HG03064 (cell line): ENCODE data around the gene SH2B3.
"Not testable (repeated sequence)": the region's sequence is repeated elsewhere in the genome, so short reads cannot be mapped to it uniquely, and the experiment has no call there.

ENCODE experiments used
- ATAC-seq: cut with Tn5 transposase; IDR thresholded peaks from one replicate; pipeline ENCODE4 v1.9.1; 2021; ENCODE audit warnings: low read depth; ENCODE audit not compliant: unreplicated experiment

Gene SH2B3

DNA sequence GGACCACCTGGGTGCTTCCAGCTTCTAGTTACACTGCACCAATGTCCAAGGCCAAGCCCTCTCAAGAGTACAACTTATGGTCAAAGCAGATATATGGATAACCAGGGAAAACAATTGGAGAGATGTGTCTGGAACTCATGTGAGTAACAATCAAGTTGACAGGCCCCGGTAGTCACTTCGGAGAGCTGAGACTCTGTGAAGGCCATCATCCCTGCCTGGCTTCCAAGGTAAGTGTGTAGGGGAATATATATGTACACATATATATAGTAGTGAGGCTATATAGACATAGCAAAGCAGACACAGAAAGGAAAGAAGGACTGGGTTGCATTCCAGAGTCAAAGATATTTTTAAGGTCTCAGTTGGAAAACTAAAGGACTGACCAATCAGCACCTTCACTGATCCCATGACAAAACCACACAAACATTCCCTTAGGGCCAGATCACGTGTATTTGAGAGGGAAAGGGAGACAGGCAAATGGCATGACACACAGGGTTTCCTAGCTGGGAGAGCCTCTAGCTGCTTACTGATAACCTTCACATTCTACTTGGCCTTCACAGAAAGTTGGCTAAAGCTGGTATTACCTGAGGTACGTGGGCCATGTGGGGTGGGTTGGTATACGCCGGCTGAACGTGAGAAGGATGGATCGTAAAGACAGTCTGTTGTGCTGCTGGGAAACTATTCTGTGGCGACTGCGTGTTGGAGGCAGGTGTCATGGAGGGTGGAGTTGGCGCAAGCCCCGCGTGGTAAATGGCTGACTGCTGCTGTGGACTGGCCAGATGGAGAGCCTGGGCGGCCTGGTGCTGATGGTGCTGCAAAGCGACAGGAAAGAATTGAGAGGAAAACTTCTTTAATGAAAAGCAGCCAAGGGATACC, 50.0 kb downstream of the SH2B3 start:
- ATAC-seq = no peak

DNA sequence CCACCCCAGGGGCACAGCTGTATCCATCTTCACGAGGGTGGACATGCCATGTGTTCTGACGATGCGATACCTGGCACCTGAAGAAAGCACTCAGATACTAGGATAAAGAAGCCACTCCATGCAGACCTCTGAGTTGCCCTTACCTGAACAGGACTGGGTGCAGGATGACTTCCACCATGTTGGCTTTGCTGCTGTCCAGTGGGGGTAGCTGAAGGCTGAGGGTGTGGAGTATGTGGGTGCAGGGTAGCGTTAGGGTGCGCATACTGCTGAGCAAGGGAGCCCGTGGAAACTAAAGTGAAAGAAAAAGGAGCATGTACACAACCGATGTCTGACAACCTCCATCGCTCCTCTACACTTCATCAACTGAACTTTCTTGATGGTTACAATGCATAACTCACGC, 51.3 kb downstream of the SH2B3 start:
- ATAC-seq = no peak

DNA sequence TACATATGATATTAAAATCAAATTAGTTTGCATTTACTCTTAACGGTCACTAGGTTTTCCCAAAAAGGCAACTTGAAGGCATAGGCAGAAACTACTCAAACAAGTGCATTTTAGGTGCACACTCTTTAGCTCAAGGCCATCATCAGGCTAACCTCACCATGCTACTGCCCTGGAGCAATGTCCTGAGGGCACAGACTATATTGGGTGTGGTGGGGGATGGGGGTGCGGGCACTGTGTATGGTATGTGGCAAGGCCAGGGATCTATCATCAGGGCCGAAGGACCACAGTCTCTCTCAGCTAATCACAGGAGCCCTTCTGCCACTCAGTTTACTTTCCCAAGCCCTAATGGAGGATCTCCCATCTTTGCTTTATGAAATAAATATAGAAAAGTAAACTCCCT, 51.9 kb downstream of the SH2B3 start:
- ATAC-seq = no peak

DNA sequence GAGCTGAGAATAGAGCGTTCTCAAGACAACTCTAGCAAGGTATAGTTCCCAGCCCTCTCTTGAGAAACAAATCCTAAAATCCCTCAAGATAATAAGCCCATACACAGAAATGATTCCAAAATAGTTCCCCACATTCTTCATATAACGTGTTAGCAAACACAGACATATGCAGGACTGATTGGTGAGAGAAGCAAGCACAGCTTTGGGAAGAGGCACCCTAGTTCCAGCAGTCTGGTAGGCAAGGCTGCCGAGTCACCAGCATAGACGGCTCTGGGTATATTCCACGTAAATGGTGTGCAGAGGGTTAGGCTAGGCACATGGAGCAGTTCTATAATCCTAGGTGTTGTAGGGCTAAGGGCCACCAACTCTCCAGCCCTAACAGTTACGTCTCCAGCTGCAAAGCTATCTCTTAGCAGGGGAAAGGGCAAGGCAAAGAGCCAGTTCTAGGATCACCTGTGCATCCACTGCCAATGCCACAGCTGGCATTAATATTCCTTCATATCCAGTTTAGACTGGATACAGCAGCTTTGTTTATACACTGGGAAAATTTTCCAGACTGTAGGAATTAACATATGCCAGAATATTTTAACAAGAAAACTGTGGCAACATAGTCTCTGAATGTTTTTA, 52.9 kb downstream of the SH2B3 start:
- ATAC-seq = no peak

DNA sequence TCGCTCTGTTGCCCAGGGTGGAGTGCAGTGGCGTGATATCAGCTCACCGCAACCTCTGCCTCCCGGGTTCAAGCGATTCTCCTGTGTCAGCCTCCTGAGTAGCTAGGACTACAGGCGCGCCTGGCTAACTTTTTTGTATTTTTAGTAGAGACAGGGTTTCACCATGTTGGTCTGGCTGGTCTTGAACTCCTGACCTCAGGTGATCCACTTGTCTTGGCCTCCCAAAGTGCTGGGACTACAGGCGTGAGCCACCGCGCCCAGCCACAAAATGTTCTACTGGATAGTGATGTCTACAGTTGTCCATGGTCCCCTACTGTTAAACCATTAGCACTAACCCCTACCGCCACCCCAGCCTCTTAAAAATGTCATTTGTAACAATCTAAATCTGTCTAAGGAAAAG, 54.4 kb downstream of the SH2B3 start:
- not testable (repeated sequence) for ATAC-seq

DNA sequence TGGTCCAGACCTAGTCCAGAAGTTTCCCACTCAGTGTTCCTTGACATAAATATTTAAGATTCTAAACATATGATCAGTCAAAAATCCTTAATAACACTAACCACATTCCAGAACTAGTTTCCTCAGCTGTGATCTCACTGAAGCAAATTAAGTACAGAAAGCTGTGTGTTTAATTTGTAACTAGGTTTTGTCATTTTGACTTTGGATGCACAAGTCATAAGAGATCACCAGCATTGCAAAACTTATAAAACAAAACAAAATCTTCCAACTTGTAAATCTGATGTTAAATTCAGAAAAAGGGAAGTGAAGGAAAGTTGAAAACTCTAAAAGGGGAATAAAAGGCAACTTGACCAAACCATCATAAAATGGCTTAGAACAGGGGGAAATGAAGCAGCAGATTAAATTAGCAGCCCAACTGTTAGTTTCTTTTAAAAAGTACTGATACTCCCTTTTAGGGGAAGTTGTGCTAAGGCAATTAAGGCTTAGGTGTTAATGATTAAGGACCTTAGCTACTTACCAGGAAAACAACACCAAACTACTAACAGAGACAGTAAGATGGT, 56.6 kb downstream of the SH2B3 start:
- ATAC-seq = no peak

DNA sequence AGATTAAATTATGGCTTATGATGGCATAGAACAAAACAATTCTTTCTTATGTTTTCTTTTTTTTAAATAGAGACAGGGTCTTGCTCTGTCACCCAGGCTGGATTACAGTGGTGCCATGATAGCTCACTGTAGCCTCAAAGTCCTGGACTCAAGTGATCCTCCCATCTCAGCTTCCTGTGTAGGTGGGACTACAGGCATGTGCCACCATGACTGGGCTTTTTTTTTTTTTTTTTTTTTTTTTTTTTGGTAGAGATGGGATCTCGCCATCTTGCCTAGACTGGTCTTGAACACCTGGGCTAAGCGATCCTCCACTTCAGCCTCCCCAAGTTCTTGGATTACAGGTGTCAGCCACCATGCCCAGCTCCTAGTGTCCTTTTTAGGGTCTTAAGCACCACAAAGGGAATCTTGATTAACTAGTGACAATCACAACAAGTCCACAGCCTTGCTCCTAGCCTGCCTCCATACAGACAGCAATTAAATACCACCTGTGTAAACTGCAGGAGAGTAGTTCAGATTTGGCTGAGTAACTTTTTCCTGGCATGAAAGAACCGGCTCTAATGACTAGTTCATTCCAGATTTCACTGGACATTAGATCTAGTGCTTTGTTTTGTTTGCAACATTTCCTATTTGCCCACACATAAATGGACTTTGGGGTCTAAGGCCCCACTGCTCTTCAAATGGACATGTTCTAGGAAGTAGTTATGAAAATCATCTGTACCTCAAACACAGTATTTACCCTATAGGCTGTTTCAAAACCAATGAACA, 61.6 kb downstream of the SH2B3 start:
- ATAC-seq = no peak

DNA sequence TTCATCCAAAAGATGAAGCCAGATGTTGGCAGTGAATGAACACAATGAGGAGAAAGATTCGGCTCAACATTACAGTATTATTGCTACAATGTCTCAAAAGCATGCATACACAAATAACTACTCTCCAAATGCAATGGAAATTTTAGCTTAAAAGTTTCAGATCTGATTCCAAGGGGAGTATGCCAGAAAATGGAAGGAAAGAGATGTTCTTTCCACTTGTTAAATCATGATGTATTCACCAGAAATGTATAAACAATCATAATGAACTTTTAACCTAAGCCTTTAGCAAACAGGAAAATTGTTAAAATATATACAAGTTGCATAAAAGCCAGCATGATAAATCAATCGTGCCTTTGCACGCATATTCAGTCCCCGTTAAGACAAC, 62.1 kb downstream of the SH2B3 start:
- ATAC-seq = no peak

DNA sequence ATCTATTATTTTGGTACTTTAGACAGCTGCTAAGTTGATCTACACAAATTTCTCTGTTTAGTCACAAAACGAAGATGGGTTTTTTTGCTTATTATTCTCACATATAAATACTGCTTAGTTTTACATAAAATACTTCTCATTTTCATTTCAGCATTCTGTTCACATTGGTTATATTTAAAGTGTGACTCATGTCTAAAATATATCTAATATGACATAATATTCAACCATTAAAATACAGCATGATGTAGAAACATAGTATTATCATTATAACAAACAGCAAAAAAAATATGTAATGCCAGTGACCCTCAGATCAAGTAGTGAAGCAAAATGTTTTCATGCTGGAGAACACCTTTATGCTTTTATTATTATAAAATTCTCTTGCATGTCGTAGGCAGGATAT, 63.7 kb downstream of the SH2B3 start:
- no peak for ATAC-seq

DNA sequence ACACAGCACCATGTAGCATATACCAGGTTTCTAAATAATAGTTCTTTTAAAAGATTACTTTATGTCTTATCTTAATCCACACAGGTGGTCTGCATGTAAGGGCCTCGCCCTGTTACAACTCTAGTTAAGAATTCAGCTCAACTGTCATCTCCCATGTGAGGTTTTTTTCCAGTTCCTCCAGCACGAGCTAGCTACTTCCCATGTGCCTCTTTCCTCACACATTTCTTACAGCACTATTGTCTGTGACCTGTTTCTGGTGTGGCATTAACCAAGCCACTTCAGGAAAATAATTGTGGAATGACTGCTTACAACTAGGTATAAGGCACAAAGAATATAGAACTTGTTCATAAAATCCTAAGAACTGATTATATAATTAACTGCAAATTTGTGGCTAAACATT, 65.5 kb downstream of the SH2B3 start:
- no peak for ATAC-seq

DNA sequence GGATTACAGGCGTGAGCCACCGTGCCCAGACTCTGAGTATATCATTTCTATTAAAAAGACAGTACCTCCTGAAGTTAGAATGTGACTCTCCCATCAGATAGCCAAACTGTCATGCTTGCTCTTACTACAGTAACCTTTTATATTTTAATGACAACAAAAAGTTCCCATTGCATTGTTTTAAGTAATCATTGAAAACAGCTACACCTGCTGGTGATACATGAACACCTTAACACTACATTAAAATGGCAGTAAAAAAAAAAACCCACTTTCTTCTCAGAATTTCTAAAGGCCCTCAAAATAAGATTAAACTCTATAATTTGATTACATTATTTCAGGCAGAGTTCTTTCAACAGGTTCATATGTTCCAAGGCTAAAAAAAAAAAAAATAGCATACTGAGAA, 76.7 kb downstream of the SH2B3 start:
- ATAC-seq = no peak

DNA sequence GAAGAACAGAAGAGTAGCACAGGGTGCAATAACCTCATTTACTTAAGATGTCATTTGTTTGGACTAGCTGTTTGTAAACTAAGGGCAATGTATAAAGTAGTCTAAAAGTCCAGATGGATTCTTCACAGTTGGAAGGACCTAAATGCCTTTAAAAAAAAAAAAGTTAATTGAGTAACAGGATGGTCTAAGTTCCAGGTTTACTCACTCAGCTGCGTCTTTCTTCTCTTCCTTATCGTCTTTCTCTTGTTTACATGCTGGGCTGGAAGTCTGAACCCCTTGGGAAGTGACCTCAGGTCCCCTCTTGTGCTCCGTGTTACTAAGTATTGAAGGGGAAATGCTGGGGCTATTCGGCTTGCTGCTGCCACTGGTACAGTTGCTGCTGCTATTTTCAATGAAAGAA, 82.5 kb downstream of the SH2B3 start:
- no peak for ATAC-seq

DNA sequence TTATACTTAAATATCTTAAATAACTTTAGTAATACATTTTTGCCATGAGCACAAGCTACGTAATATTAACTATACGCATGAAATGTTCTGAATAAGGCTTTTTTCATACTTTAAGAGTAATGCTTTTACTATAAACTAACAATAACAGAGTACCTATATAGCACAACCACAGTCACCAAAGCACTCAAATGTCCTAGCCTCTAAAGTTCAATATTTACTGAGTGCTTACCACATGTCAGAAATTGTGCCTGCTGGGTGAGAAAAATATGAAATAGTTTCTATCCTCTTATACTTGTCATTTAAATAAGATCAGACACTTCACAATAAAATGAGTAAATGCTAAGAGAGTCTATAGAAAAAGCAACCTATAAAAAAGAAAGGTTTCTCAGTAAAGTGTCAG, 83.1 kb downstream of the SH2B3 start:
- no peak for ATAC-seq

DNA sequence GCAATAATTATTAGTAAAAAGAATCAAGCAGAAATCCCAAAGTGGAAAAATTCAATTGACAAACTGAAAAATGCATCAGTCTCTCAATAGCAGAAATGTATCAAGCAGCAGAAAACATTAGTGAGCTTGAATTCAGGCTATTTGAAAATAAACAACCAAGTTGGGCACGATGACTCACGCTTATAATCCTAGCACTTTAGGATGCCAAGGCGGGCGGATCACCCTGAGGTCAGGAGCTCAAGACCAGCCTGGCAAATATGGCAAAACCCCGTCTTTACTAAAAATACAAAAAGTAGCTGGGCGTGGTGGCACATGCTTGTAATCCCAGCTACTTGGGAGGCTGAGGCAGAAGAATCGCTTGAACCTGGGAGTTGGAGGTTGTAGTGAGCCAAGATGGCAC, 87.3 kb downstream of the SH2B3 start:
- not testable (repeated sequence) for ATAC-seq

DNA sequence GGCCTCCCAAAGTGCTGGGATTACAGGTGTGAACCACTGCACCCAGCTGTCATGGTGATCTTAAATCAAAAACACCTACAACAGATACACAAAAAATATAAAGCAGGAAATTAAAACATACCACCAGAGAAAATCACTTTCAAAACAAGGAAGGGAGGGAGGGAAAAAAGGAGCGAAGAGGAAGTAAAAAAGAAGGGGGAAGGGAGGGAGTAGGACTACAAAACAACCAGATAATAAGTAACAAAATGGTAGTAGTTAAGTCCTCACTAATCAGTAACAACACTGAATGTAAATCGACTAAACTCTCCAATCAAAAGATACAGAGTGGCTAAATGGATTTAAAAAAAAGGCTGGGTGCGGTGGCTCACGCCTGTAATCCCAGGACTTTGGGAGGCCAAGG, 89.0 kb downstream of the SH2B3 start:
- ATAC-seq = no peak
